Measurements from ENCODE around the gene ELFN1.

- TF ChIP-seq CTCF (IDR thresholded peaks at IDR 0.05; ENCODE audit: insufficient read depth, low read length): no peak
- TF ChIP-seq POLR2AphosphoS5 (IDR thresholded peaks at IDR 0.05; ENCODE audit: low read depth): no peak
Observed at GRCh38 chr7:1674161-1675035, 4.3 kb downstream of the ELFN1 start.
